Common myeloid progenitor, CD34-positive (primary cell): ENCODE data around the gene ATP11A.
"Not testable (repeated sequence)": the region's sequence is repeated elsewhere in the genome, so short reads cannot be mapped to it uniquely, and the experiment has no call there.

Source experiments
- CTCF ChIA-PET: fragments of 350-600 bp; sonication (Branson Sonifier 250); formaldehyde crosslinking; loops from one replicate; lab custom pipeline; 2021; ENCODE audit warnings: antibody characterized with exemption; lab: Charles Lee
- POLR2A ChIA-PET: fragments of 350-600 bp; sonication (Branson Sonifier 250); formaldehyde crosslinking; loops from one replicate; lab custom pipeline; 2021; ENCODE audit warnings: antibody characterized with exemption; lab: Charles Lee
- DNase-seq, 3 donors: peaks; one replicate each; pipeline versions ENCODE4 v3.0.0 to v3.0.0-alpha.2; 2013
- H3K27ac ChIP-seq, 2 experiments: 1 replicate in 1 of 2; 2 replicates in 1 of 2; pipeline ENCODE4 v1.7.0; 2013; ENCODE audit warnings: inconsistent platforms in 2 of 2, low read length in 2 of 2, mild to moderate bottlenecking in 2 of 2, low read depth in 1 of 2, moderate library complexity in 1 of 2; ENCODE audit not compliant: severe bottlenecking in 2 of 2, insufficient read depth in 1 of 2, poor library complexity in 1 of 2
- H3K27me3 ChIP-seq, 5 experiments: replicated peaks in 2 of 5; 1 replicate in 3 of 5; 2 replicates in 2 of 5; pipeline versions ENCODE4 v1.6.1 to v1.7.0; 2013; ENCODE audit warnings: low read length in 4 of 5, mild to moderate bottlenecking in 2 of 5, moderate library complexity in 2 of 5, inconsistent platforms in 1 of 5; ENCODE audit not compliant: insufficient read depth in 5 of 5, control insufficient read depth in 4 of 5
- H3K36me3 ChIP-seq, 4 experiments: 1 replicate in 2 of 4; 2 replicates in 2 of 4; pipeline versions ENCODE4 v1.6.1 to v1.7.0; 2013; ENCODE audit warnings: low read length in 3 of 4, control low read depth in 1 of 4, mild to moderate bottlenecking in 1 of 4; ENCODE audit not compliant: control insufficient read depth in 4 of 4, insufficient read depth in 4 of 4
- H3K4me1 ChIP-seq, 4 experiments: 1 replicate in 3 of 4; 2 replicates in 1 of 4; pipeline versions ENCODE4 v1.6.1 to v1.7.1; 2013; ENCODE audit warnings: low read length in 3 of 4, mild to moderate bottlenecking in 3 of 4, control low read depth in 1 of 4, inconsistent platforms in 1 of 4, moderate library complexity in 1 of 4; ENCODE audit not compliant: control insufficient read depth in 4 of 4, insufficient read depth in 4 of 4; ENCODE audit errors: control extremely low read depth in 1 of 4
- H3K4me3 ChIP-seq, 7 experiments: 1 replicate in 4 of 7; 2 replicates in 3 of 7; pipeline versions ENCODE4 v1.5.1 to v1.7.0; 2013; ENCODE audit warnings: mild to moderate bottlenecking in 7 of 7, low read length in 6 of 7, moderate library complexity in 6 of 7, inconsistent platforms in 2 of 7, low read depth in 2 of 7, control low read depth in 1 of 7; ENCODE audit not compliant: insufficient read depth in 4 of 7, control insufficient read depth in 1 of 7; ENCODE audit errors: extremely low read depth in 1 of 7
- H3K9me3 ChIP-seq, 5 experiments: 1 replicate in 4 of 5; 2 replicates in 1 of 5; pipeline versions ENCODE4 v1.6.1 to v1.7.1; 2013; ENCODE audit warnings: low read length in 4 of 5, mild to moderate bottlenecking in 2 of 5, inconsistent platforms in 1 of 5, low read depth in 1 of 5, moderate library complexity in 1 of 5; ENCODE audit not compliant: control insufficient read depth in 4 of 5, insufficient read depth in 2 of 5; ENCODE audit errors: control extremely low read depth in 1 of 5
- WGBS: methylation state at CpG from one replicate; pipeline ENCODE4 v1.1.5; 2013; ENCODE audit not compliant: insufficient coverage; 5-methylcytosine and 5-hydroxymethylcytosine counted together

The ATP11A gene

GRCh38 chr13:112838842-112839117 is 148.9 kb downstream of the ATP11A start:
- Histone ChIP-seq H3K36me3 (peaks cover 4 to 65% (median 11%) of the 10 kb centered on the region in 4 experiments), H3K9me3 (no peaks in the 10 kb centered on the region), H3K4me1 (no peaks in the 10 kb centered on the region), H3K4me3 (no peak overlapping the region), H3K27me3 (no peaks in the 10 kb centered on the region), H3K27ac (no peak overlapping the region)
- ChIA-PET POLR2A (no interaction called here), CTCF (no interaction called here)
- no peak for DNase-seq
- 96% methylated on average over 7 of the region's 7 CpGs for WGBS

- POLR2A ChIA-PET, result no interaction called here
- Histone ChIP-seq H3K36me3 (peaks cover 3 to 64% (median 9%) of the 10 kb centered on the region in 4 experiments), H3K4me1 (no peaks in the 10 kb centered on the region), H3K27ac (no peak overlapping the region), H3K27me3 (no peaks in the 10 kb centered on the region), H3K4me3 (no peak overlapping the region), H3K9me3 (no peaks in the 10 kb centered on the region)
- WGBS, result 96% methylated on average over 12 of the region's 12 CpGs
- CTCF ChIA-PET, result no interaction called here
- DNase-seq, result no peak
Observed at GRCh38 chr13:112839356-112840105, 149.7 kb downstream of the ATP11A start.

- peaks cover 2 to 55% (median 6%) of the 10 kb centered on the region in 4 experiments for H3K36me3 ChIP-seq
- no peaks in the 10 kb centered on the region for H3K27me3 ChIP-seq
- WGBS, result 97% methylated on average over 28 of the region's 34 CpGs
- no peaks in the 10 kb centered on the region for H3K4me1 ChIP-seq
- ChIA-PET POLR2A (no interaction called here), CTCF (no interaction called here)
- DNase-seq, result no peak
- no peaks in the 10 kb centered on the region for H3K9me3 ChIP-seq
- H3K27ac ChIP-seq, result no peak overlapping the region
- H3K4me3 ChIP-seq, result no peak overlapping the region
Observed at GRCh38 chr13:112840472-112841302, 150.8 kb downstream of the ATP11A start.

GRCh38 chr13:112841303-112842015 is 151.6 kb downstream of the ATP11A start:
- H3K27me3 ChIP-seq, DNase-seq, H3K4me3 ChIP-seq, CTCF ChIA-PET, H3K9me3 ChIP-seq, H3K27ac ChIP-seq, POLR2A ChIA-PET, H3K4me1 ChIP-seq: not testable (repeated sequence)
- peaks cover 2 to 54% (median 6%) of the 10 kb centered on the region in 4 experiments for H3K36me3 ChIP-seq
- 96% methylated on average over 23 of the region's 31 CpGs for WGBS

- DNase-seq, result no peak
- 94% methylated on average over 13 of the region's 14 CpGs for WGBS
- POLR2A ChIA-PET, result no interaction called here
- Histone ChIP-seq H3K27me3 (no peaks in the 10 kb centered on the region), H3K4me3 (no peak overlapping the region), H3K4me1 (no peaks in the 10 kb centered on the region), H3K27ac (no peak overlapping the region), H3K9me3 (peaks cover 0 to 2% (median under 1%) of the 10 kb centered on the region in 5 experiments), H3K36me3 (peaks cover 2 to 48% (median 4%) of the 10 kb centered on the region in 4 experiments)
- CTCF ChIA-PET, result no interaction called here
Observed at GRCh38 chr13:112842343-112842856, 152.6 kb downstream of the ATP11A start.

- no peak for DNase-seq
- ChIA-PET POLR2A (no interaction called here), CTCF (no interaction called here)
- Histone ChIP-seq H3K36me3 (peaks cover 0 to 43% (median 6%) of the 10 kb centered on the region in 4 experiments), H3K4me1 (no peaks in the 10 kb centered on the region), H3K27ac (no peak overlapping the region), H3K4me3 (no peak overlapping the region), H3K27me3 (no peaks in the 10 kb centered on the region), H3K9me3 (peaks cover 0 to 6% (median 2%) of the 10 kb centered on the region in 5 experiments)
- 95% methylated on average over 33 of the region's 33 CpGs for WGBS
Observed at GRCh38 chr13:112842931-112843391, 153.1 kb downstream of the ATP11A start.
